ENCODE data around the gene AARS2. TPM values are rescaled to one million over a fixed set of nuclear protein-coding genes. Genes with fewer than 3 reads are reported as not detected.

Gene AARS2
- total and polyA plus RNA-seq, 2 of the 8 experiments (the other 6 are each of a cell fraction or from before 2014, with no cell fraction given) = 8.6 to 20.4 TPM

GRCh38 chr6:44265007-44265721 lies 48.0 kb downstream of the AARS2 start, which contains the start of gene NFKBIE (continued):
- TF ChIP-seq CHD7 (IDR thresholded peaks at IDR 0.05; ENCODE audit: insufficient replicate concordance, low read length) (no peak), TAF1 (IDR thresholded peaks at IDR 0.05; ENCODE audit: low read depth, low read length) (peak; percentile 72), KDM4A (IDR thresholded peaks at IDR 0.05; ENCODE audit: low read depth, low read length, severe bottlenecking) (peak; percentile 74), RBBP5 (IDR thresholded peaks at IDR 0.05; ENCODE audit: borderline replicate concordance, low read depth, low read length) (no peak), PHF8 (conservative IDR thresholded peaks at IDR 0.05; ENCODE audit: low read depth, low read length) (peak; percentile 70), RNF2 (IDR thresholded peaks at IDR 0.05; ENCODE audit: borderline replicate concordance, low read depth, low read length, missing control alignments, poor library complexity, severe bottlenecking) (no peak), SP1 (IDR thresholded peaks at IDR 0.05; ENCODE audit: low read depth, low read length) (0 out of 2 replicates have a peak, but pooled peaks have one; percentile 7)
